LNCaP clone FGC (cell line): Measurements from ENCODE around the gene GCK.

ENCODE experiments used
- DNase-seq: peaks from one replicate; pipeline ENCODE4 v3.0.0-alpha.2; 2011; ENCODE audit warnings: low read depth
- H3K4me3 ChIP-seq: 2 replicates; pipeline ENCODE4 v1.5.1; 2011; ENCODE audit warnings: mild to moderate bottlenecking, low read depth, low read length, control low read depth
- TF ChIP-seq, protein P1 (sequence below): IDR thresholded peaks from 2 replicates; pipeline ENCODE4 v1.5.1; 2012; ENCODE audit warnings: mild to moderate bottlenecking; ENCODE audit not compliant: control insufficient read depth, insufficient read depth; ENCODE audit errors: extremely low read depth

The GCK gene

DNA sequence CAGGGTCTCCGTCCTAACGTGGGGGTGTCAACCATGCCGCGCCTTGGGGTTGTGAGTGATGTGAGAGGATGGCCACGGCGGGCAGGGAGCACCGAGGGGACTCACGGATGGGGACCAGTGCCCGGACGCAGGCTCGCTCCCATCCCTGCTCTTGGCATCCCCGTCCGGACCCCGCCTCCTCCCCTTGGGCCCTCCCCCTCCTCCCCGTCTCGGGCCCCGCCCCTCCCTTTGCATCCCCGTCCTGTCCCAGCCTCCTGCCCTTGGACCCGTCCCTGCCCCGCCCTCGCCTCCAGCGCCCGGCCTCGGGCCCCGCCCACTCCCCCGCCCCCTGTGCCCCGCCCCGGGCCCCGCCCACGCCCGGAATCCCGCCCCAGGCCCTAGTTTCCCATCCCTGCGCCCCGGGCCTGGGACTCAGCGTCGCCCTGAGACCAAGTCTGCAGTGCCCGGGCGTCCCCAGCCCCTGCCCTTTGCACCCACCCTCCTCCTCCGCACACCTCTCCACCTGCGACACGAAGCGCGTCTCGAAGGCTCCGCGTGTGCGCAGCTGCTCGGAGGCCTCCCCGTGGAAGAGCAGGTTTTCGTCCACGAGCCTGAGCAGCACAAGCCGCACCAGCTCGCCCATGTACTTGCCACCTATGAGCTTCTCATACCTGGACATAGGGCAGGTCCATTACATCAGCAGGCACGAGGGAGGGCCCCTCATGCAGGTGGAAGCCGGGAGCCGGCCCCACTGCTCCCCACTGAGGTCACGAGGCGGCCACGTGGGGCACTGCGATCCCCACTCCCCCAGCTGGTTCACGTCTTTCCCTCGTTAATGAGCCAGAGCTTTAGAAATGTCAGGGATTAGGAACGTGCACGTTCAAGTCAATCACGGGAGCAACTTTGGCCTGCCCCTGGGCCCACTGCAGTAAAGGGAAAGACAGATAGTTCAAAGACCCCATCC, 43.0 kb downstream of the GCK start:
- no peak for DNase-seq
- TF ChIP-seq, protein P1, sequence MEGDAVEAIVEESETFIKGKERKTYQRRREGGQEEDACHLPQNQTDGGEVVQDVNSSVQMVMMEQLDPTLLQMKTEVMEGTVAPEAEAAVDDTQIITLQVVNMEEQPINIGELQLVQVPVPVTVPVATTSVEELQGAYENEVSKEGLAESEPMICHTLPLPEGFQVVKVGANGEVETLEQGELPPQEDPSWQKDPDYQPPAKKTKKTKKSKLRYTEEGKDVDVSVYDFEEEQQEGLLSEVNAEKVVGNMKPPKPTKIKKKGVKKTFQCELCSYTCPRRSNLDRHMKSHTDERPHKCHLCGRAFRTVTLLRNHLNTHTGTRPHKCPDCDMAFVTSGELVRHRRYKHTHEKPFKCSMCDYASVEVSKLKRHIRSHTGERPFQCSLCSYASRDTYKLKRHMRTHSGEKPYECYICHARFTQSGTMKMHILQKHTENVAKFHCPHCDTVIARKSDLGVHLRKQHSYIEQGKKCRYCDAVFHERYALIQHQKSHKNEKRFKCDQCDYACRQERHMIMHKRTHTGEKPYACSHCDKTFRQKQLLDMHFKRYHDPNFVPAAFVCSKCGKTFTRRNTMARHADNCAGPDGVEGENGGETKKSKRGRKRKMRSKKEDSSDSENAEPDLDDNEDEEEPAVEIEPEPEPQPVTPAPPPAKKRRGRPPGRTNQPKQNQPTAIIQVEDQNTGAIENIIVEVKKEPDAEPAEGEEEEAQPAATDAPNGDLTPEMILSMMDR = no peak
- H3K4me3 ChIP-seq = no peak overlapping the region

DNA sequence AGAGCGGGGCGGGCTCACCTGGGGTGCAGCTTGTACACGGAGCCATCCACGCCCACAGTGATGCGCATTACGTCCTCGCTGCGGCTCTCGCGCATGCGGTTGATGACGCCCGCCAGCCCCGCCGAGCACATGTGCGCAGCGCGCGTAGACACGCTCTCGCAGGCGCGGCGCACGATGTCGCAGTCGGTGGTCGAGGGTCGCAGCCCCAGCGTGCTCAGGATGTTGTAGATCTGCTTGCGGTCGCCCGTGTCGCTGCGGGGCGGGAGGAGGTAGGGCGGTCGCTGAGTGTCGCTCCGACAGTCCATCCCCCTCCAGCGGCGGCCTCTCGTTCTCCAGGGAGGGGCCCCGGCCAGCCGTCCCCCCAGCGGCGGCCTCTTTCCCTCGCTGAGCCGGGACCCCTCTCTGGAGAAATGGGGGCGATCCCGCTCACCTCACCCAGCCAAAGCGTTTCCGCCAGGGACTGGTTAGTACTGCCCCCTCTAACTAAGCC, 43.7 kb downstream of the GCK start:
- TF ChIP-seq, protein P1 = no peak
- H3K4me3 ChIP-seq = no peak overlapping the region
- DNase-seq = no peak

DNA sequence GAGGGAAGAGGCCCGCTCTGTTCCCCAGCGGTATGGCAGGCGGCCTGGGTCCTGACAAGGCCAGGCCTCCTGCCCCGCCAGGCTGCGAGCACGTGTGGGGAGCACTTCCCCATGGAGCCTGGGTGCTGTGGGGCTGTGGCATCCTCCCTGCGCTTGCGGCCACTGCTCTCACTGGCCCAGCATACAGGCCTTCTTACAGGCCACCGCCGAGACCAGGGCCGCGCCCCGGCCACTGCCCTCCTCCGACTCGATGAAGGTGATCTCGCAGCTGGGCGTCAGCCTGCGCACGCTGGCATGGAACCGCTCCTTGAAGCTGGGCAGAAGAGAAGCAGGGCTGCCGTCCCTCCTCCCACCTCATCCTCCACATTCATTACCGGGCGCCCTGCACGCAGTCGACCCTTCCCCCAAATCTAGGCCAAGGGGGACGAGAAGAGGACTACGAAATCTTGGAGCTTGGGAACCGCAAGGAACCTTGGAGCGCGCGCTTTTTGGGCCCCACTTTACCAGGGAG, 44.2 kb downstream of the GCK start:
- TF ChIP-seq, protein P1 = no peak
- no peak overlapping the region for H3K4me3 ChIP-seq
- no peak for DNase-seq

DNA sequence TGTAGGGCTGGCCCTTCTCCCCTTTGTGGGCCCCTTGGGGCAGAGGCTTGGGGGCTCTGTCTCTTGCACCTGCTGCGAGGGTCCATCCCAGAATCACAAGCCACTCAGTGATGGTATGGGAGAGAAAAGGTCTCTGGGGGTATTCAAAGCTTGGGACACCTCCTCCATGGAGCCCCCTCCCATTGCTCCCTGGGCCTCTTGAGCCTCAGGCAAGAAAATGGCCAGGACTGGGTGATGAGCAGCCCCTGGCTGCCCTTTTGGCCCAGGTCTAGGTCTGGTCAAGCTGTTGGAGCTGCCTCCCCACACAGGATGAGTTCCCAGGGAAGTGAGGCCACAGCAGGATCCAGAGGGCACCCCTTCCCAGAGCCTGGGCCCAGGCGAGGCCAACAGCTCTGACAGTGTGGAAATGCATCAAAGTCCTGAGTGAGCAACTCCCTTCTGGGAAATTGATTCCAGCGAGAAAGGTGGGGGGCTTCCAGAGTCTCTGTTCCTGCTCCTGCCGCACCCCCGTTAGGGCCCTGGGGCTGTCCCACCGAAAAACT, 44.7 kb downstream of the GCK start:
- H3K4me3 ChIP-seq = no peak overlapping the region
- no peak for DNase-seq
- TF ChIP-seq, protein P1 = no peak

DNA sequence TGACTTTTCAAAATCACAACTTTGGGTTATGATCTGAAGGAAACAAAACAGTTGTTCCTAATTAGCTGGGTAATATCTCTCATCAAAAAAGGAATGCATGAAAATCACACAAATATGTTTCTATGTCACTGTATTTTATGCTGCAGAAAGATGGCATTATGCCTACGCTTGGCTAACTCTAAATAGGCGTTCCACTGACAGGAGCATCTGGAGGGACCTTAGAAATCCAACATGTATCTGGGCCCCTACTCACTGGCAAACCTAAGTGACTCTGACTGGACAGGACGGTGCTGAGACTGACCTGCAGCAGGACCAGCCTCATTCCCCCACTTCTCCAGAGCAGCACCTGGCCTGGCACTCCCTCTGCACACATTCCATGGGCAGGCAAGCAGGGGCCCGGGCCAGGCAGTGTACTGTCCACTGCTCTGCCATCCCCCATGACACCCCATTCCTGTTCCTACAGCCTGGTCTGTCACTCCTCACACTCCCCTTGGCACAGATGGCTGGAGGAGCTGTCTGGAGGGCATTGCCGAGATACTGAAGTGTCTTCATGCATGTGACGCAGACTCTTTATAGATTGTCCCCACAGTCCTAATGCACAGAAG, 45.5 kb downstream of the GCK start:
- TF ChIP-seq, protein P1 = no peak

DNA sequence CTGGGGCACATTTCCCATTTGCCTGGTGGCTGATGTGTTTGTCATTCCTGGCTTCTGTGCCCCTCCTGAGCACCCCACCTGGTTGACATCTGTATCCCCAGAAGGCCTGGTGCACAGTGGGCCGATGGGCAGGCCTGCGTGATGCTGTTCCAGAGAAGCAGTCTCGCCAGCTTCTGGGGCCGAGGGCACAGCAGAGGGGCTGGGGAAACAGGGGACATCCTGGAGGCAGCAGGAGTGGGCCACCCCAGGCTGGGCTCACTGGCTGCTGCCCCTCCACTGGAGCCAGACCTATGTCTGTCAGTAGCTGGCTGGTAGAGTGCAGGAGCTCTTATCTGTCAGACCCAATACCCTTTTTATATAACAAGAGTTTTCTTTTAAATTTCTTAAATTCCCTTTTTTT, 47.2 kb downstream of the GCK start:
- DNase-seq = no peak
- TF ChIP-seq, protein P1 = no peak
- no peak overlapping the region for H3K4me3 ChIP-seq

More for the DNA sequence above, 45.5 kb downstream of the GCK start:
- H3K4me3 ChIP-seq = no peak overlapping the region
- DNase-seq = no peak
